ENCODE measurements around the gene SLC1A4. TPM values are rescaled to one million over a fixed set of nuclear protein-coding genes. Genes with fewer than 3 reads are reported as not detected.
"Not testable (repeated sequence)": the region's sequence is repeated elsewhere in the genome, so short reads cannot be mapped to it uniquely, and the experiment has no call there.

Gene SLC1A4
- total RNA-seq, 4 donors from 2014 or later = 6.9 to 36.6 (median 12.7) TPM

- no peak for DNase-seq
- H3K4me1 ChIP-seq = no peaks in the 10 kb centered on the region
- intact Hi-C loops (cut with DNase I; ENCODE audit: low total_unique reads) = no loop called here
- no peak overlapping the region for H3K4me3 ChIP-seq
- no peaks in the 10 kb centered on the region for H3K27me3 ChIP-seq
- H3K36me3 ChIP-seq = no peaks in the 10 kb centered on the region
- no peak overlapping the region for H3K27ac ChIP-seq
- H3K9me3 ChIP-seq = no peaks in the 10 kb centered on the region
- TF ChIP-seq POLR2A (IDR thresholded peaks at IDR 0.05) (no peak), CTCF (IDR thresholded peaks at IDR 0.05) (no peak)
Measured at GRCh38 chr2:65030476-65031332, 41.5 kb downstream of the SLC1A4 start.

GRCh38 chr2:65031341-65032018 is 42.3 kb downstream of the SLC1A4 start:
- H3K4me1 ChIP-seq = no peaks in the 10 kb centered on the region
- no peak for DNase-seq
- no peaks in the 10 kb centered on the region for H3K36me3 ChIP-seq
- H3K4me3 ChIP-seq = no peak overlapping the region
- H3K9me3 ChIP-seq = no peaks in the 10 kb centered on the region
- intact Hi-C loops (cut with DNase I; ENCODE audit: low total_unique reads) = no loop called here
- H3K27me3 ChIP-seq = no peaks in the 10 kb centered on the region
- H3K27ac ChIP-seq = peak overlapping the region in 1 of 2 donors; percentile 46
- TF ChIP-seq POLR2A (IDR thresholded peaks at IDR 0.05) = no peak
- no peak for TF ChIP-seq CTCF (IDR thresholded peaks at IDR 0.05)

- Histone ChIP-seq H3K27me3 (no peaks in the 10 kb centered on the region), H3K36me3 (no peaks in the 10 kb centered on the region), H3K9me3 (no peaks in the 10 kb centered on the region), H3K4me3 (no peak overlapping the region), H3K4me1 (no peaks in the 10 kb centered on the region), H3K27ac (peak overlapping the region; percentile 26 to 46)
- DNase-seq = no peak
- TF ChIP-seq CTCF (IDR thresholded peaks at IDR 0.05) = no peak
- no peak for TF ChIP-seq POLR2A (IDR thresholded peaks at IDR 0.05)
- intact Hi-C loops (cut with DNase I; ENCODE audit: low total_unique reads) = no loop called here
Measured at GRCh38 chr2:65032019-65032975, 43.1 kb downstream of the SLC1A4 start.

GRCh38 chr2:65033178-65033577 is 44.0 kb downstream of the SLC1A4 start:
- H3K27me3 ChIP-seq = no peaks in the 10 kb centered on the region
- no peaks in the 10 kb centered on the region for H3K36me3 ChIP-seq
- no peaks in the 10 kb centered on the region for H3K4me1 ChIP-seq
- DNase-seq = no peak
- no peaks in the 10 kb centered on the region for H3K9me3 ChIP-seq
- no peak overlapping the region for H3K4me3 ChIP-seq
- TF ChIP-seq POLR2A (IDR thresholded peaks at IDR 0.05) (no peak), CTCF (IDR thresholded peaks at IDR 0.05) (no peak)
- H3K27ac ChIP-seq = no peak overlapping the region
- intact Hi-C loops (cut with DNase I; ENCODE audit: low total_unique reads) = no loop called here

- H3K36me3 ChIP-seq; H3K4me3 ChIP-seq; DNase-seq; H3K9me3 ChIP-seq; H3K4me1 ChIP-seq; H3K27ac ChIP-seq; H3K27me3 ChIP-seq; intact Hi-C loops (cut with DNase I; ENCODE audit: low total_unique reads): not testable (repeated sequence)
Measured at GRCh38 chr2:65033667-65034066, 44.5 kb downstream of the SLC1A4 start.

All from uterus (tissue), 4 donors.